ENCODE results near the gene KRTAP12-4. TPM values are rescaled to one million over a fixed set of nuclear protein-coding genes. Genes with fewer than 3 reads are reported as not detected.

KRTAP12-4 gene
- total and polyA plus RNA-seq, 2 donors (not counting 3 experiments of a cell fraction or from before 2014, with no cell fraction given), result not detected

GRCh38 chr21:44616591-44616926, 37.9 kb downstream of the KRTAP12-4 start:
- H3K9ac ChIP-seq (replicated peaks; ENCODE audit: extremely low read depth, insufficient read depth, low read length), result no peak overlapping the region
- DNase-seq (ENCODE audit: low read depth, low spot score) (no peak), FAIRE-seq (no peak)
- H3K4me3 ChIP-seq (replicated peaks in 1 of 3; ENCODE audit: insufficient read depth in 1 of 3, low read depth in 1 of 3, low read length in 3 of 3), result no peak overlapping the region
- ChIA-PET POLR2A (no interaction called here), CTCF (no interaction called here)
- no peak overlapping the region for H3K27ac ChIP-seq (ENCODE audit: insufficient read depth, low read depth, low read length)
- TF ChIP-seq POLR2A (IDR thresholded peaks at IDR 0.05; ENCODE audit: low read depth, low read length), result no peak
- TF ChIP-seq GATA2 (IDR thresholded peaks at IDR 0.05; ENCODE audit: insufficient read depth, insufficient read length, low read depth, low read length), result no peak
- TF ChIP-seq EZH2 (IDR thresholded peaks at IDR 0.05; ENCODE audit: borderline replicate concordance, low read depth, low read length, severe bottlenecking), result no peak
- no peak for TF ChIP-seq MAX (IDR thresholded peaks at IDR 0.05; ENCODE audit: insufficient read depth, insufficient read length)
- TF ChIP-seq POLR2AphosphoS5 (IDR thresholded peaks at IDR 0.05; ENCODE audit: insufficient read depth, low read depth, low read length), result no peak
- no TSS peak for BruUV-seq (replicated peaks)
- no peak overlapping the region for H3K4me2 ChIP-seq (ENCODE audit: insufficient read depth, low read length)
- no peak overlapping the region for H2AFZ ChIP-seq (ENCODE audit: low read depth, low read length)
- no peaks in the 10 kb centered on the region for H3K27me3 ChIP-seq (ENCODE audit: control insufficient read depth in 2 of 2, insufficient read depth in 2 of 2, low read length in 2 of 2)
- H3K9me1 ChIP-seq (replicated peaks; ENCODE audit: control insufficient read depth, extremely low read depth, insufficient read depth, low read length), result no peaks in the 10 kb centered on the region
- H3K36me3 ChIP-seq (ENCODE audit: control insufficient read depth in 2 of 2, extremely low read depth in 1 of 2, insufficient read depth in 2 of 2, low read length in 2 of 2), result no peaks in the 10 kb centered on the region
- peaks cover 4% of the 10 kb centered on the region for H3K9me3 ChIP-seq (replicated peaks; ENCODE audit: control insufficient read depth, insufficient read depth, low read length)
- H3K79me2 ChIP-seq (ENCODE audit: control insufficient read depth, insufficient read depth, low read length), result no peaks in the 10 kb centered on the region
- no peaks in the 10 kb centered on the region for H3K4me1 ChIP-seq (ENCODE audit: control insufficient read depth, extremely low read depth, insufficient read depth, low read length)
- H4K20me1 ChIP-seq (replicated peaks; ENCODE audit: control insufficient read depth, extremely low read depth, insufficient read depth, low read length), result no peaks in the 10 kb centered on the region
- intact Hi-C loops (cut with micrococcal nuclease), result no loop called here
- dilution Hi-C loops (cut with MboI; ENCODE audit: extremely low pct_ligation_motif_present, low sequenced_read_pairs), result no loop called here

- Histone ChIP-seq H3K79me2 (ENCODE audit: control insufficient read depth, insufficient read depth, low read length) (no peaks in the 10 kb centered on the region), H3K4me1 (ENCODE audit: control insufficient read depth, extremely low read depth, insufficient read depth, low read length) (no peaks in the 10 kb centered on the region), H3K27ac (ENCODE audit: insufficient read depth, low read depth, low read length) (no peak overlapping the region), H3K9me1 (replicated peaks; ENCODE audit: control insufficient read depth, extremely low read depth, insufficient read depth, low read length) (no peaks in the 10 kb centered on the region), H3K9me3 (replicated peaks; ENCODE audit: control insufficient read depth, insufficient read depth, low read length) (peaks cover 5% of the 10 kb centered on the region), H3K27me3 (ENCODE audit: control insufficient read depth in 2 of 2, insufficient read depth in 2 of 2, low read length in 2 of 2) (no peaks in the 10 kb centered on the region), H3K4me2 (ENCODE audit: insufficient read depth, low read length) (no peak overlapping the region), H3K4me3 (replicated peaks in 1 of 3; ENCODE audit: insufficient read depth in 1 of 3, low read depth in 1 of 3, low read length in 3 of 3) (no peak overlapping the region), H3K9ac (replicated peaks; ENCODE audit: extremely low read depth, insufficient read depth, low read length) (no peak overlapping the region), H2AFZ (ENCODE audit: low read depth, low read length) (no peak overlapping the region), H3K36me3 (ENCODE audit: control insufficient read depth in 2 of 2, extremely low read depth in 1 of 2, insufficient read depth in 2 of 2, low read length in 2 of 2) (no peaks in the 10 kb centered on the region), H4K20me1 (replicated peaks; ENCODE audit: control insufficient read depth, extremely low read depth, insufficient read depth, low read length) (no peaks in the 10 kb centered on the region)
- TF ChIP-seq EZH2 (IDR thresholded peaks at IDR 0.05; ENCODE audit: borderline replicate concordance, low read depth, low read length, severe bottlenecking), result no peak
- TF ChIP-seq MYC (IDR thresholded peaks at IDR 0.05; ENCODE audit: low read depth, low read length), result no peak
- no peak for TF ChIP-seq POLR2AphosphoS5 (IDR thresholded peaks at IDR 0.05; ENCODE audit: insufficient read depth, low read depth, low read length)
- no peak for TF ChIP-seq GATA2 (IDR thresholded peaks at IDR 0.05; ENCODE audit: insufficient read depth, insufficient read length, low read depth, low read length)
- TF ChIP-seq FOS (IDR thresholded peaks at IDR 0.05; ENCODE audit: borderline replicate concordance, insufficient read depth, low read length), result no peak
- no peak for TF ChIP-seq POLR2A (IDR thresholded peaks at IDR 0.05; ENCODE audit: low read depth, low read length)
- no peak for TF ChIP-seq JUN (IDR thresholded peaks at IDR 0.05; ENCODE audit: borderline replicate concordance, insufficient read depth, insufficient read length, low read depth)
- intact Hi-C loops (cut with micrococcal nuclease), result no loop called here
- BruUV-seq (replicated peaks), result no TSS peak
- ChIA-PET POLR2A (no interaction called here), CTCF (no interaction called here)
- FAIRE-seq, result no peak
- dilution Hi-C loops (cut with MboI; ENCODE audit: extremely low pct_ligation_motif_present, low sequenced_read_pairs), result no loop called here
- DNase-seq (ENCODE audit: low read depth, low spot score), result no peak
Observed at GRCh38 chr21:44615911-44616590, 38.4 kb downstream of the KRTAP12-4 start.
